Rectal smooth muscle tissue (tissue), 1 donor: ENCODE measurements around the gene CORO2A.
"Not testable (repeated sequence)": the region's sequence is repeated elsewhere in the genome, so short reads cannot be mapped to it uniquely, and the experiment has no call there.

ENCODE experiments used
- H3K27ac ChIP-seq: one replicate; pipeline ENCODE4 v1.7.0; 2013; ENCODE audit warnings: low read depth, low read length, inconsistent platforms
- H3K27me3 ChIP-seq: one replicate; pipeline ENCODE4 v1.7.0; 2013; ENCODE audit warnings: low read length; ENCODE audit not compliant: control insufficient read depth, insufficient read depth
- H3K36me3 ChIP-seq: one replicate; pipeline ENCODE4 v1.7.0; 2013; ENCODE audit warnings: low read length; ENCODE audit not compliant: control insufficient read depth, insufficient read depth
- H3K4me1 ChIP-seq: one replicate; pipeline ENCODE4 v1.7.0; 2013; ENCODE audit warnings: low read length; ENCODE audit not compliant: control insufficient read depth, insufficient read depth
- H3K4me3 ChIP-seq: one replicate; pipeline ENCODE4 v1.7.0; 2013; ENCODE audit warnings: low read length
- H3K9ac ChIP-seq: one replicate; pipeline ENCODE4 v1.7.0; 2013; ENCODE audit warnings: low read length

CORO2A gene

GRCh38 chr9:98136489-98136888 lies 55.9 kb downstream of the CORO2A start:
- H3K4me1 ChIP-seq: no peaks in the 10 kb centered on the region
- H3K27ac ChIP-seq: no peak overlapping the region
- H3K36me3 ChIP-seq: peaks cover 6% of the 10 kb centered on the region
- H3K27me3 ChIP-seq: no peaks in the 10 kb centered on the region
- H3K4me3 ChIP-seq: no peak overlapping the region
- no peak overlapping the region for H3K9ac ChIP-seq

GRCh38 chr9:98135938-98136337 lies 56.5 kb downstream of the CORO2A start:
- Histone ChIP-seq H3K27ac (no peak overlapping the region), H3K4me1 (no peaks in the 10 kb centered on the region), H3K9ac (no peak overlapping the region), H3K4me3 (no peak overlapping the region), H3K27me3 (no peaks in the 10 kb centered on the region), H3K36me3 (peaks cover 6% of the 10 kb centered on the region)

- H3K27me3 ChIP-seq: no peaks in the 10 kb centered on the region
- H3K27ac ChIP-seq: no peak overlapping the region
- no peaks in the 10 kb centered on the region for H3K4me1 ChIP-seq
Observed at GRCh38 chr9:98135558-98135934, 56.9 kb downstream of the CORO2A start.

GRCh38 chr9:98134702-98135557 lies 57.5 kb downstream of the CORO2A start:
- Histone ChIP-seq H3K36me3 (peaks cover 6% of the 10 kb centered on the region), H3K27ac (no peak overlapping the region)

More at GRCh38 chr9:98135558-98135934, 56.9 kb downstream of the CORO2A start:
- Histone ChIP-seq H3K4me3 (no peak overlapping the region), H3K9ac (no peak overlapping the region), H3K36me3 (peaks cover 6% of the 10 kb centered on the region)

GRCh38 chr9:98132806-98133631 lies 59.4 kb downstream of the CORO2A start:
- Histone ChIP-seq H3K27ac (no peak overlapping the region), H3K4me1 (no peaks in the 10 kb centered on the region), H3K9ac (no peak overlapping the region), H3K4me3 (no peak overlapping the region), H3K36me3 (peaks cover 6% of the 10 kb centered on the region), H3K27me3 (no peaks in the 10 kb centered on the region)

More at GRCh38 chr9:98134702-98135557, 57.5 kb downstream of the CORO2A start:
- no peak overlapping the region for H3K4me3 ChIP-seq
- no peaks in the 10 kb centered on the region for H3K4me1 ChIP-seq
- H3K27me3 ChIP-seq: no peaks in the 10 kb centered on the region
- H3K9ac ChIP-seq: no peak overlapping the region

DNA sequence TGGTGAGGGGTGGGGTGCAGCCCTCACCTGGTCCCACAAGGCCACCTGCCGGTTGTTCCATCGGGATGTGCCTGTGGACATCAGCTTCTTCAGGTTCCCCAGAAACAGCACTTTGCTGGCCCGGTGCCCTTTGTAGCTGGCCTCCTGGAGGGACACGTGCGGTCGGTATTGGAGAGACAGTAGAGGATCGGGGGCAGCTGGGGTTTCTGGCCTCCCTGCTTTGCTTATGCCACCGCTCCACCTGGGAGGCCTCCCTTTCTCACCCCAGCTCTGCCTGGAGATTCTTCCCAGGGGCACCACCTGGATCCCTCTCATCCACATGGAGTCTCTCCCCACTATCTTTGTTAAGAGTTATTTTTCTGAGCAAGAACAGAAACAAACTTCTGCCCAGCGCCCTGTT lies 60.3 kb downstream of the CORO2A start:
- Histone ChIP-seq H3K4me1 (no peaks in the 10 kb centered on the region), H3K27ac (no peak overlapping the region), H3K36me3 (peaks cover 6% of the 10 kb centered on the region), H3K4me3 (no peak overlapping the region), H3K9ac (no peak overlapping the region), H3K27me3 (no peaks in the 10 kb centered on the region)

DNA sequence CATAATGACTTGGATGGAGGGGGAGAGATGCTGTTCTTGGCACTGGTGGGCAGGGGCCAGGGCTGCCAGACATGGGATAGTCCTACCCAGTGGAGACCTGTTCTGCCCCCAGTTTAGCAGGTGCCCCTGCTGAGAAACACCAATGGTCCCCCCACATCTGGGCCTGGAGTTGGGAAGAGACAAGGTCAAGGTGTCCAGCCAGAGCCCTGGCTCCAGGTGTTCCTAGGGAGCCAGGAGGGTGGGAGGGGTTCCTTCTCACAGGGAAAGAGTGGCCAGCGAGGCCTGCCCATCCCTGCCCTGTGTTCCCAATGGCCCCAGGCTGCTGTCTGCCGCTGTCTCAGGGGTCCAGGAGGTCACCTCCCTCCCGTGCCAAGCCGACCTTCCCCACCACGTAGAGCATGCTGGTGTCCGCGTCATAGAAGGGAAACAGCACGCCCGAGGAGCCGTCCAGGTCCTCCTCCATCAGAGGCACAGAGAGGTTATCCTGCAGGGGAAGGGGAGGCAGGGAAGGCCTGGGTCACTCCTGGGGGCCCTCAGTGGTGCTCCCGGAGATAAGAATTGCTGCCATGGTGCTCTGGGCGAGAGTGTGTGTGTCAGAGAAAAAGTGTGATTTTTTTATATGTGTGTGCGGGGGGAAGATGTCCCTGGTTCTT lies 61.7 kb downstream of the CORO2A start:
- no peak overlapping the region for H3K4me3 ChIP-seq
- no peaks in the 10 kb centered on the region for H3K27me3 ChIP-seq
- no peaks in the 10 kb centered on the region for H3K4me1 ChIP-seq
- H3K9ac ChIP-seq: no peak overlapping the region
- H3K27ac ChIP-seq: no peak overlapping the region
- H3K36me3 ChIP-seq: peaks cover 6% of the 10 kb centered on the region

- not testable (repeated sequence) for H3K27me3 ChIP-seq, H3K27ac ChIP-seq, H3K4me1 ChIP-seq, H3K9ac ChIP-seq, H3K36me3 ChIP-seq, H3K4me3 ChIP-seq
Observed at GRCh38 chr9:98130060-98130459, 62.4 kb downstream of the CORO2A start.

GRCh38 chr9:98129451-98129881 lies 63.0 kb downstream of the CORO2A start:
- no peak overlapping the region for H3K27ac ChIP-seq
- peaks cover 6% of the 10 kb centered on the region for H3K36me3 ChIP-seq
- H3K4me3 ChIP-seq: no peak overlapping the region
- no peaks in the 10 kb centered on the region for H3K4me1 ChIP-seq
- H3K9ac ChIP-seq: no peak overlapping the region
- no peaks in the 10 kb centered on the region for H3K27me3 ChIP-seq

GRCh38 chr9:98128316-98128715 lies 64.1 kb downstream of the CORO2A start:
- H3K27me3 ChIP-seq: no peaks in the 10 kb centered on the region
- peaks cover 5% of the 10 kb centered on the region for H3K36me3 ChIP-seq
- H3K4me1 ChIP-seq: no peaks in the 10 kb centered on the region
- H3K4me3 ChIP-seq: no peak overlapping the region
- no peak overlapping the region for H3K27ac ChIP-seq
- H3K9ac ChIP-seq: no peak overlapping the region

- no peaks in the 10 kb centered on the region for H3K27me3 ChIP-seq
- H3K27ac ChIP-seq: no peak overlapping the region
- H3K9ac ChIP-seq: no peak overlapping the region
- no peaks in the 10 kb centered on the region for H3K36me3 ChIP-seq
- no peaks in the 10 kb centered on the region for H3K4me1 ChIP-seq
- H3K4me3 ChIP-seq: no peak overlapping the region
Observed at GRCh38 chr9:98127226-98127625, 65.2 kb downstream of the CORO2A start.
